DMS53 (cell line): ENCODE measurements around the gene CDC42EP5.
A peak's percentile ranks its signal among the peaks of the same experiment; 100 is the strongest.
"Not testable (repeated sequence)": the region's sequence is repeated elsewhere in the genome, so short reads cannot be mapped to it uniquely, and the experiment has no call there.

Experiments
- DNase-seq: peaks from one replicate; lab custom pipeline; 2025; lab: John Stamatoyannopoulos, UW

CDC42EP5 gene

DNA sequence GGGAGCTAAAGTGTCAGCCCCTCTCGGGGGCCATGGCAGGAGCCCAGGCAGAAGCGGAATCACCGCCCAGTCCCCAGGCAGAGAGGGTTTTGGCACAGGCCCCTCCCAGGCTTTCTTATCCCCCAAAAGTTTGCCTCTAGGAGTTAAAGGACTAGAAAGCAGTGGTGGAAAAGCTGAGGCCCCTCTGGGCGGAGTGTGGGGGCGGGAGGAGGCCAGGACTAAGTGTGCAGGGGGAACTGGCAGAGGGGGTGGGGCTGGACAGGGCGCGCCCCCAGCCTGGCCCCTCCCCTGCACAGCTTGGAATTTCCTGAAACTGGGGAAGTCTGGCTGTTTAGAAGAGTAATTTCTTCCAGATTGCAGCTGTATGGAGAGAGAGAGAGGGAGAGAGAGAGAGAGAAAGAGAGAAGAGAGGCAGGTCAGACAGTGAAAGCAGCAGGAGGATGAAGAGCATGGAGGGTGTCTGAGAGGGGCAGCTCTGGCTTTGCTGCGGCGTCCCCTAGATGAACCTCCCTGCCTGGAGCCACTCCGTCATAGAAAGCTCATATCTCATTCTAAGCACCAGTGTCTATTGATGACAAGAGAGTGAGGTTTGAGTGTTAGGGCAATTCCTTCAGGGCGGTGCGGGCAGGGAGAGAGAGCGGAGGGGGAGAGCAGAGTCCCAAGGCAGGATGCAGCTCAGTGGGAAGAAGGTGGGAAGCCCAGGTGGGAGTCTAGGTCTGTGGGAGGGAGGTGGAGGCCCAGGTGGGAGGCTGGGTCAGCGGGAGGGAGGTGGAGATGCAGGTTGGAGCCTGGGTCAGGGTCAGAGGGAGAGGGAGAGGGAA, at the start of gene CDC42EP5:
TSS of gene CDC42EP5 (minus strand) at position 226 of the 821 bp plus-strand sequence. CDS start 7,749 bp downstream, outside the sequence.
- no peak for DNase-seq

GRCh38 chr19:54521860-54522513, 48.9 kb upstream of the CDC42EP5 start:
- DNase-seq: no peak

DNA sequence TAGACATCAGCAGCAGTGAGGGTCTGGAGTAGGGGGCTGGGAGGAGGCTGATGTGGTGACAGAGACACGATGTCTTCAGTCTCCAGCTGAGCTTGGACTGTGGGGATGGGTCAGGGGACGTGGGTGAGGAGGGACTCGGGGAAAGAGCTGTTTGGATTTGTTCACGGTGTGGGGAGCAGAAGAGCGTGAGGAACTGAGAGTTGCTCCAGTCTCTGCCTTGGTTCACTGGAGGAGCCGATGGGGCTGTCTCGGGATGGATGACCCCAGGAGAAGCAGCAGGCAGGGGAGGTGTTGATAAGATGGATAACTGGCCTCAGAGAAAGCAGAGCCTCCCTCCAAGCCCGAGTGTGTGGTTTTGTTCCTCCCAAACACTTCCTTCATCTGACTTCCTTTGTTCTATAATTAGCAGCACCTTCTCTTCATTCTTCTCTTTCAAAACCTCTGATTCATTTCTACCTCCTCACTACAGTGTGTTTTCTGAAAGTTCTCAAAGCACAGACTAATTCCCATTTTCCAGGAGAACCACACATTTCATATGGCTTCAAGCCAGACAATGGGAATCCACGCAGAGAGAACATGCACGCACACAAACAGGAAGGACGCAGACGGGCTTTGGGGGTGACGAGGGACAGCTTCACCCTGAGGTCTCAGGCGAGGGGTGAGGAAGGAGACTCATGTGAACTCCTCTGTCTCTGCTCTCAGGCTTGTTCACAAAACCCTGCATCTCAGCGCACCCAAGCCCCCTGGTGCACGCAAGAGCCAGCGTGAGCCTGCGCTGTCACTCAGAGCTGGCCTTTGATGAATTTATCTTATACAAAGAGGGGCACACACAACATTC, 48.1 kb upstream of the CDC42EP5 start:
- no peak for DNase-seq

DNA sequence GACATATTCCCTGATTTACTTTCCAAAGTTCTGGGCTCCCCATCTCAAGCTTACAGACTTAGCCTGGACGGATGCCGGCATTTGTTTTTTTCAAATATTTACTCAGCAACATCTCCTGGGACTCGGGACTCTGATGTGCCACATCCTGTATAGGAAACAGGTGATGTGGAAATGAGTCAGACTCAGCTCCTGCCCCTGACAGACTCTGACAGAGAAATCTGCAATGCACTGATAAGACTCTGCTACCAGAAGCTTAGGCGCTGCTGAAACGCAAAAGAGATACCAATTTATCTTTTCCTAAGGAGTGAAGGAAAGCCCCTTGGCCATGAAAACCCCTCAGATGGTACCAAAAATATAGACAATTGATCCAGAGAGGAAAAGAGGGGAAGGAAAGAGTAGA, 45.7 kb upstream of the CDC42EP5 start:
- peak; percentile 68 for DNase-seq

DNA sequence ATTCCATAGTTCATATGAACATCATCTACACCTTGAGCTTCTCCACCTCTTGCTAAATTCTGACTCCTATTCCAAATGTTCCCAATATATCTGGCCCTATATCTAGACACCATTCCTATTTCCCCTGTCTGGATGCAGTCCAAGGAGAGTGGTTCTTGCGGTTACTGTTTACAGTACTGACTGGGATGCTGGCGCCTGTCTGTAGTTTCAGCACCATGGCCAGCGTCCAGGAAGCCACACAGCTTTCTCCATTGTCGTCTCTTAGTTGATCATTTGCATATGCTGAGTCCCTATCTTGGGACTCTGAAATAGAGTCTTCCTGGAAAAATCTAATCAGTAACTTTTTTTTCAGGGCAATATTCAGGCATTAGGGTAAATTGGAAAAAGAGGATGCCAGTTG, 44.4 kb upstream of the CDC42EP5 start:
- DNase-seq: peak; percentile 56

GRCh38 chr19:54515156-54515555, 42.1 kb upstream of the CDC42EP5 start:
- no peak for DNase-seq

DNA sequence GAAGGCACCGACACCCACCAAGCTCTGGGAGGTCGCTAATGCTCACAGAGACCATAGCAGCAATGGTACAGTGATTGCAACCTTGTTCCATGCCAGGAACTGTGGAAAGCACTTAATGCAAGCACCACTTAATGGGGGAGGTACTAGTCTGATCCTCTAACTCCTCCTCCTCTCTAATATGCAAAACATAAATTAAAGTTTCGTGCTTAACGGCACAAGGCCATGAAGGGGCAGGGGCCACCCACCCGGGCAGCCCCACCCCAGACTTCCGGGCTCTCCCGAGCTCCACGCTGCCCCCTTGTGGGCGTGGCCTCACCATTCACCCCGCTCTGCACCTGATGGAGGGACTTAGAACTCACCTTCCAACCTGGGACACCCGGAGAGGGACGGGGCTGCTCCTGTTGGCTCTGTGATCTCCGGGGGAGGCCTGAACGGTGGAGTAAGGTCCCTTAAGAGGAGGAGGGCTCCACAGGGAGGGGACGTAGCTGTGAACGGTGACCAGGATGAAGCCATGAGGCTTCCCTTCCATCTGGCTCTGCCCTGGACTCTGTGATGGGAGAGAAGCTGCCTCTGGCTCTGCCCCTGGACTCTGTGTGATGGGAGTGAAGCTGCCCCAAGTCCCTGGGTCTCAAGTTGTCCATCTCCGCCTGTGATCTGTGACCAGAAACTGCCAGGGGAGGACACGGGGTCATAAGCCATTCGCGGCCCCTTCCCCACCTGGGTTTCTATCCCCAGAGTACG, 36.3 kb upstream of the CDC42EP5 start:
- not testable (repeated sequence) for DNase-seq

DNA sequence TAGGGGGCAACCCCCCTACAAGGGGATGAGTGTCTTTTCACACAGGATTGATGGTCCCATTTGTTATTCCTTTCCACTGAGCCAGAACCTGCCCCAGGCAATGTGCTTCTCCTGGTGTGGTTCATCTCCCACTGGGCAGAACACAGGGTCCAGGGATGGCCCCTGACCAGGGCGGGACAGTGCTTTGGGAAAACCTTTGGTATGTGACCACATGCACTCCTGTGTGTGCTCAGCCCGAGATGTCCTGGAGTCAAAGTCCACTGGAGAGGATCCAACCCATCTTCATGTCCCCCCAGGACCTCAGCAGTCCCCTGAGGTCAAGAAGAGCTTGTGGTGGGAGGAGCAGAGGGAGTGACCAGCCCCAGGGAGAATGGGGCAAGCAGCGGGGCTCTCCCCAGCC, 35.4 kb upstream of the CDC42EP5 start:
- DNase-seq: not testable (repeated sequence)

DNA sequence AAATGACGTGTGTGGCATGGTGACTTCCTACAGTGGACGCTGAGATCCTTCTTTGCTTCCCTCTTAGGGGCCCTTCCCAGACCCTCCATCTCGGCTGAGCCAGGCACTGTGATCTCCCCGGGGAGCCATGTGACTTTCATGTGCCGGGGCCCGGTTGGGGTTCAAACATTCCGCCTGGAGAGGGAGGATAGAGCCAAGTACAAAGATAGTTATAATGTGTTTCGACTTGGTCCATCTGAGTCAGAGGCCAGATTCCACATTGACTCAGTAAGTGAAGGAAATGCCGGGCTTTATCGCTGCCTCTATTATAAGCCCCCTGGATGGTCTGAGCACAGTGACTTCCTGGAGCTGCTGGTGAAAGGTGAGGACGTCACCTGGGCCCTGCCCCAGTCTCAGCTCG, 34.7 kb upstream of the CDC42EP5 start:
- no peak for DNase-seq

DNA sequence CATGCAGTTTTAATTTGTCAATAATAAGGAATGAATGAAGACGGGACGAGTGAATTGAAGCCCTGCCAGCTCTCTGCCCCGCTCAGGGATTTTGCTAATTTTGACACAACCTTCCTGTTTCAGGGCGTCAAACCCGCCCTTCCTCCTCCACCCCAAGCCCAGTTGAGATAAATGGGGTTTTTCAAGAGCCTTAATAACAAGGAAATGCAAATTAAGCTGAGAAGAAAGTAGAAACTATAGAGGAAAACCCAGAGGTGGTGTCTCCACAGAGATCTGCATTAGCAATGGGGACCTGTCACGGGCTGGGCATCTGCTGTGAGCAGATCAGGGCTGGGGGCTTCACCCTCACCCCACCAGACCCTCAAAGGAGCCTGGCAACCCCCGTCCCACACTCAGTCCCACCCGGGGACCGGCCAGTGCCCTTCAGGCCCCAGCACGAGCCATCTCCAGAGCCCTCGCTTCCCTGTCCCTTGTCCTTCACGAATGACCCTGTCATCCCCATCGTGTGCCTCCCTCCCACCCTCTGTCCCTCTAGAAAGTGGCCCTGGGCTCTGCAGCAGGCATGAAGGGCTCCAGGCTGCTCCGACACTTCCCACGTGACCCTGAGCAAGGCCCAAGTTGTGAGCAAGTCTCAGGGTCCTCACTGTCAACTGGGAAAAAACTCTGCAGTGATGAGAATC, 34.1 kb upstream of the CDC42EP5 start:
- not testable (repeated sequence) for DNase-seq

- DNase-seq: no peak
Observed at GRCh38 chr19:54506079-54506478, 33.0 kb upstream of the CDC42EP5 start.

DNA sequence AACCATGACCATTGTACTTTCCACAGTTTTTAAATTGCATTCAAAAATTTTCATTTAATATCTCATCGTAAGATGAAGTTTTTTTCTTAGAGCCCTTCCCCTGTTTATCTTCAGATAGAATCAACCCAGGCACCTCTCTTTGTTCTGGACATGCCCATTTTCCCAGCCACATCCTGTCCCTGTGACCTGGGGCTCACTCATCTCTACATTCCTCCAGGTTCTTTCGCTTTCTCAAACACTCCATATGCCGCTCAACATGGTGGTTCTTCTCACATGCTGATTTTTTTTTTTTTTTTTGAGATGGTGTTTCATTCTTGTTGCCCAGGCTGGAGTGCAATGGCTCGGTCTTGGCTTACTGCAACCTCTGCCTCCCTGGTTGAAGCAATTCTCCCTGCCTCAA, 32.4 kb upstream of the CDC42EP5 start:
- not testable (repeated sequence) for DNase-seq

GRCh38 chr19:54502518-54503048, 29.5 kb upstream of the CDC42EP5 start, which contains the start of gene LAIR2:
TSS of gene LAIR2 (plus strand) at chr19:54502831. CDS start at chr19:54502919, 88 bp downstream.
- no peak for DNase-seq

GRCh38 chr19:54498451-54498772, 25.3 kb upstream of the CDC42EP5 start:
- not testable (repeated sequence) for DNase-seq

GRCh38 chr19:54497747-54498450, 24.8 kb upstream of the CDC42EP5 start:
- not testable (repeated sequence) for DNase-seq

- DNase-seq: not testable (repeated sequence)
Observed at GRCh38 chr19:54495284-54495683, 22.2 kb upstream of the CDC42EP5 start.

DNA sequence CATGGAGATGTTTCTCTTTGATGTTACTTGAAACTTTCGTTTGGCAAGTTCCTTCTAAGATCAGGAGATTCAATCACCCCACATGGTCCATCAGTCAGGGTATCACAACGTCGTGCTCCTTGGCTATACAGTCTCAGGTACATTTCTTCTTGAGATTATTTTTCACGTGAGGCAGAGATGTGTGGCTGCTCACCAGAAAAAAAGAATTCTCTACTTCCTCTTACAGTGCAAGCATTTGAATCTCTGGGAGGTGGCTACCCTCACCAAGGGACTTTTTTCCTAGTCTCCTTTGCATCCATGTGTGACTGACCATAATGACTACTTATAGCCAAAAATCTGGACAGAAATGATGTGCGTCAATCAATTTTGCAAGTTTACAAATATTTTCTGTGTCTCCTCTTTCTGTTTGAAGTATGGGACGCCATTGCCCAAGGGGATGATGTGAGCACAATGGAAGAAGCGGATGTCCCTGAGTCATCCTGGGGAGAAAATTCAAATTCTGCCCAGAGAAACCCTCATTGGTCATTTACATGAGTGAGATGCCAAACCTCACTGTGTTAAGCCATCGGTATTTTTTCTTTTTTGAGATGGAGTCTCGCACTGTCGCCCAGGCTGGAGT, 21.0 kb upstream of the CDC42EP5 start:
- DNase-seq: no peak

DNA sequence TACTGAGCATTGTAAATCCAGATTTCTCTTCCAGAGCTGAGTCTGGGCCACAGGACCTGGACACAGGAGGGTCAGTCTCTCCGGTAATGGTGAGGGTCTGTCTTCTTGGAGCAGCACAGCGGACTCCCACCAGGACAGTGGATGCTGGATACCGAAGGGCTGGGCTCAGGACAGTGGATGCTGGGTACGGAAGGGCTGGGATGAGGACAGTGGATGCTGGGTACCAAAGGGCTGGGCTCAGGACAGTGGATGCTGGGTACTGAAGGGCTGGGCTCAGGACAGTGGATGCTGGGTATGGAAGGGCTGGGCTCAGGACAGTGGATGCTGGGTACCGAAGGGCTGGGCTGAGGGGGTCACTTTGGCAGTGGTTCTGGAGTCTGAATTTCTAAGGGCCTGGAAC, 20.0 kb upstream of the CDC42EP5 start:
- DNase-seq: not testable (repeated sequence)

DNA sequence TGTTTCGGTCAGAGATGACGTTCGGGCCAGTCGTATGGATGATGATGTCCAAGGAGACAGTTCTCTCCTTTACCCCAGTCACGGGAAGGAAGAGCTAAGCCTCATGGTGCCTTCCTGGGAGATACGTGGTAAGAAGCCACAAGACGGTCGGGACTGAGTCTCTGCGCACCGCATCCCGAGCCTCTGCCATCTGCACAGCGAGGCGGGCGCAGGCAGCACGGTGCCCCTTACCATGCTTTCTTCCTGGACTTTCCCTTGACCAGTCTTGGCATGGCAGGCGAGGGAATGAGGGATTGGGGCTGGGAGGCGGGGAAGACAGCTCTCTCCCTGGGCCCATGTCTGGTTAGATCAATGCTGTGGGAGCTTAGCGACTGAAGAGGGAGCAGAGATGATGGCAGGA, 19.5 kb upstream of the CDC42EP5 start:
- DNase-seq: no peak

DNA sequence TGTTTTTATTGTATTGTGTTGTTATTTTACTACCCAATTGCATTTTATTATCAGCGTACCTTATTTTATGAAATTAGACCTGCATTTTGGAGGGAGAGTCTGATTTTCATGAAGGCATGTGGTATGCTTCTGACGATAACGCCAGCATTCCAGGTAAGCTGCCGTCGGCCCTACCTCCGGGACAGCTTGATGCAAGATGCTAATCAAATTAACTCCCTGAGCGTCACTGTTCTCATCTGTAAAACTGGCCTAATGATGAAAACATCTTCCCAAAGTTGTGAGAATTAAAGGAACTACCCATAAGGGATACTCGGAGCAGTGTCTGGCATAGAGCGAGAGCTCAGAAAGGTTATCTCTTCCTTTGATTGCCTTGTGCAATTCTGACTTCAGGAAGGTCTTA, 16.7 kb upstream of the CDC42EP5 start:
- no peak for DNase-seq
